ENCODE data around the gene BRF1.

DNA sequence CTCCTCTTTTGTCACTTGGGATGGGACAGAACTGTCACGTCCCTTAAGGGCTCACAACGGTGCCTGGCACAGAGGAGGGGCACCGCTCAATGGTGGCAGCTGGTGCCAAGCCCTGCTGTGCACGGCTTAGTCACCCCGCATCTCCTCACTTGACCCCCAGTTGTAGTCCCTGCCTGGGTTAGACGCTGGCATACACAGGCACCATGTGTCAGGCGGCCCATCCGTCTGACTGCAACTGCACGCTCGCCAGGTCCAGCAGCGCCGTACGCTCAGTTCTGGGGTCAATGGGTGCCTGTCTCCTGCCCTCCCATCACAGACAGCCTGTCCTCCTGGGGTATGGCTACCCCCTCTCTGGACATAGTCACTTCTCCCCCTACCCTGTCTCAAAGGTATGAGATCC is 12.2 kb upstream of the BRF1 start:
- TF ChIP-seq, protein P1, sequence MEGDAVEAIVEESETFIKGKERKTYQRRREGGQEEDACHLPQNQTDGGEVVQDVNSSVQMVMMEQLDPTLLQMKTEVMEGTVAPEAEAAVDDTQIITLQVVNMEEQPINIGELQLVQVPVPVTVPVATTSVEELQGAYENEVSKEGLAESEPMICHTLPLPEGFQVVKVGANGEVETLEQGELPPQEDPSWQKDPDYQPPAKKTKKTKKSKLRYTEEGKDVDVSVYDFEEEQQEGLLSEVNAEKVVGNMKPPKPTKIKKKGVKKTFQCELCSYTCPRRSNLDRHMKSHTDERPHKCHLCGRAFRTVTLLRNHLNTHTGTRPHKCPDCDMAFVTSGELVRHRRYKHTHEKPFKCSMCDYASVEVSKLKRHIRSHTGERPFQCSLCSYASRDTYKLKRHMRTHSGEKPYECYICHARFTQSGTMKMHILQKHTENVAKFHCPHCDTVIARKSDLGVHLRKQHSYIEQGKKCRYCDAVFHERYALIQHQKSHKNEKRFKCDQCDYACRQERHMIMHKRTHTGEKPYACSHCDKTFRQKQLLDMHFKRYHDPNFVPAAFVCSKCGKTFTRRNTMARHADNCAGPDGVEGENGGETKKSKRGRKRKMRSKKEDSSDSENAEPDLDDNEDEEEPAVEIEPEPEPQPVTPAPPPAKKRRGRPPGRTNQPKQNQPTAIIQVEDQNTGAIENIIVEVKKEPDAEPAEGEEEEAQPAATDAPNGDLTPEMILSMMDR (IDR thresholded peaks at IDR 0.05) = no peak
- TF ChIP-seq POLR2A (IDR thresholded peaks at IDR 0.05) = no peak

Measured in esophagus squamous epithelium (tissue), 4 donors.